Subcutaneous abdominal adipose tissue (tissue), 5 donors: Measurements from ENCODE around the gene SLC2A8.

Experiments
- H3K27ac ChIP-seq: one replicate; pipeline ENCODE4 v1.7.0; 2013; ENCODE audit warnings: low read depth, mild to moderate bottlenecking, inconsistent platforms, low read length, moderate library complexity
- H3K27me3 ChIP-seq, 5 donors: one replicate each; pipeline ENCODE4 v1.7.0; 2013; ENCODE audit warnings: low read length in 5 of 5, inconsistent platforms in 1 of 5; ENCODE audit not compliant: control insufficient read depth in 5 of 5, insufficient read depth in 4 of 5
- H3K36me3 ChIP-seq, 5 donors: one replicate each; pipeline ENCODE4 v1.7.0; 2013; ENCODE audit warnings: low read length in 5 of 5; ENCODE audit not compliant: control insufficient read depth in 5 of 5, insufficient read depth in 5 of 5
- H3K4me1 ChIP-seq, 5 donors: one replicate each; pipeline ENCODE4 v1.7.0; 2013; ENCODE audit warnings: low read length in 5 of 5, mild to moderate bottlenecking in 3 of 5, moderate library complexity in 1 of 5; ENCODE audit not compliant: control insufficient read depth in 5 of 5, insufficient read depth in 5 of 5
- H3K4me3 ChIP-seq, 5 donors: one replicate each; pipeline ENCODE4 v1.7.0; 2013; ENCODE audit warnings: low read length in 5 of 5, low read depth in 1 of 5
- H3K9ac ChIP-seq, 5 donors: one replicate each; pipeline ENCODE4 v1.7.0; 2013; ENCODE audit warnings: low read length in 5 of 5, mild to moderate bottlenecking in 4 of 5, moderate library complexity in 3 of 5
- H3K9me3 ChIP-seq, 5 donors: one replicate each; pipeline ENCODE4 v1.7.0; 2013; ENCODE audit warnings: low read length in 5 of 5; ENCODE audit not compliant: control insufficient read depth in 5 of 5
- donor health status: healthy.
- donor health status: healthy.
- donor health status: healthy.
- donor health status: healthy.
- donor health status: healthy.

Gene SLC2A8

GRCh38 chr9:127380479-127380878 lies 16.5 kb upstream of the SLC2A8 start:
- Histone ChIP-seq H3K9ac (no peak overlapping the region), H3K36me3 (peaks cover 0 to 2% (median 0%) of the 10 kb centered on the region in 5 donors), H3K4me3 (no peak overlapping the region), H3K9me3 (peaks cover 0 to 4% (median 0%) of the 10 kb centered on the region in 5 donors), H3K4me1 (no peaks in the 10 kb centered on the region), H3K27ac (no peak overlapping the region), H3K27me3 (no peaks in the 10 kb centered on the region)

- H3K9me3 ChIP-seq: peaks cover 0 to 4% (median 0%) of the 10 kb centered on the region in 5 donors
- H3K4me3 ChIP-seq: no peak overlapping the region
- no peaks in the 10 kb centered on the region for H3K27me3 ChIP-seq
- no peaks in the 10 kb centered on the region for H3K4me1 ChIP-seq
- no peak overlapping the region for H3K27ac ChIP-seq
- peaks cover 0 to 2% (median 0%) of the 10 kb centered on the region in 5 donors for H3K36me3 ChIP-seq
- H3K9ac ChIP-seq: no peak overlapping the region
Observed at GRCh38 chr9:127382541-127382940, 14.4 kb upstream of the SLC2A8 start.

- no peak overlapping the region for H3K9ac ChIP-seq
- H3K4me3 ChIP-seq: no peak overlapping the region
- peaks cover 0 to 12% (median 10%) of the 10 kb centered on the region in 5 donors for H3K4me1 ChIP-seq
- peaks cover 0 to 2% (median 0%) of the 10 kb centered on the region in 5 donors for H3K36me3 ChIP-seq
- H3K27me3 ChIP-seq: no peaks in the 10 kb centered on the region
- no peak overlapping the region for H3K27ac ChIP-seq
- peaks cover 0 to under 1% (median 0%) of the 10 kb centered on the region in 5 donors for H3K9me3 ChIP-seq
Observed at GRCh38 chr9:127384016-127384730, 12.8 kb upstream of the SLC2A8 start.

GRCh38 chr9:127384901-127385300 lies 12.1 kb upstream of the SLC2A8 start:
- Histone ChIP-seq H3K4me3 (no peak overlapping the region), H3K9me3 (no peaks in the 10 kb centered on the region), H3K27ac (no peak overlapping the region), H3K36me3 (peaks cover 0 to 2% (median 0%) of the 10 kb centered on the region in 5 donors), H3K9ac (no peak overlapping the region), H3K27me3 (no peaks in the 10 kb centered on the region), H3K4me1 (peaks cover 0 to 12% (median 10%) of the 10 kb centered on the region in 5 donors)

GRCh38 chr9:127386249-127386648 lies 10.7 kb upstream of the SLC2A8 start:
- Histone ChIP-seq H3K9me3 (no peaks in the 10 kb centered on the region), H3K27ac (no peak overlapping the region), H3K4me1 (peaks cover 0 to 12% (median 10%) of the 10 kb centered on the region in 5 donors), H3K27me3 (no peaks in the 10 kb centered on the region), H3K36me3 (peaks cover 0 to 5% (median 0%) of the 10 kb centered on the region in 5 donors), H3K4me3 (no peak overlapping the region), H3K9ac (no peak overlapping the region)

GRCh38 chr9:127386981-127387380 lies 10.0 kb upstream of the SLC2A8 start:
- Histone ChIP-seq H3K27ac (no peak overlapping the region), H3K9me3 (no peaks in the 10 kb centered on the region), H3K9ac (no peak overlapping the region), H3K4me3 (no peak overlapping the region), H3K36me3 (peaks cover 0 to 7% (median 0%) of the 10 kb centered on the region in 5 donors), H3K4me1 (peaks cover 0 to 12% (median 10%) of the 10 kb centered on the region in 5 donors), H3K27me3 (no peaks in the 10 kb centered on the region)

- Histone ChIP-seq H3K36me3 (peaks cover 0 to 7% (median 0%) of the 10 kb centered on the region in 5 donors), H3K9me3 (no peaks in the 10 kb centered on the region), H3K4me3 (no peak overlapping the region), H3K27ac (no peak overlapping the region), H3K4me1 (peaks cover 0 to 12% (median 10%) of the 10 kb centered on the region in 5 donors), H3K9ac (no peak overlapping the region), H3K27me3 (no peaks in the 10 kb centered on the region)
Observed at GRCh38 chr9:127388037-127388855, 8.7 kb upstream of the SLC2A8 start.

GRCh38 chr9:127388856-127389238 lies 8.1 kb upstream of the SLC2A8 start:
- Histone ChIP-seq H3K27me3 (no peaks in the 10 kb centered on the region), H3K36me3 (peaks cover 0 to 7% (median 0%) of the 10 kb centered on the region in 5 donors), H3K9me3 (no peaks in the 10 kb centered on the region), H3K9ac (no peak overlapping the region), H3K4me1 (peaks cover 0 to 12% (median 10%) of the 10 kb centered on the region in 5 donors), H3K4me3 (no peak overlapping the region), H3K27ac (no peak overlapping the region)

GRCh38 chr9:127389381-127390247 lies 7.4 kb upstream of the SLC2A8 start:
- Histone ChIP-seq H3K27ac (no peak overlapping the region), H3K9ac (no peak overlapping the region), H3K27me3 (no peaks in the 10 kb centered on the region), H3K36me3 (peaks cover 0 to 7% (median 0%) of the 10 kb centered on the region in 5 donors), H3K9me3 (no peaks in the 10 kb centered on the region), H3K4me3 (no peak overlapping the region), H3K4me1 (peaks cover 0 to 12% (median 10%) of the 10 kb centered on the region in 5 donors)
